NCI-H510A (cell line): ENCODE measurements around the gene GPR35.
"Not testable (repeated sequence)": the region's sequence is repeated elsewhere in the genome, so short reads cannot be mapped to it uniquely, and the experiment has no call there.

ENCODE experiments used
- DNase-seq: peaks from one replicate; lab custom pipeline; 2025; lab: John Stamatoyannopoulos, UW

GPR35 gene

GRCh38 chr2:240602266-240603050, 22.8 kb upstream of the GPR35 start:
- no peak for DNase-seq

GRCh38 chr2:240603081-240603835, 22.0 kb upstream of the GPR35 start:
- no peak for DNase-seq

- DNase-seq, result no peak
These were observed 21.4 kb upstream of the GPR35 start for GRCh38 chr2:240603846-240604245.

- no peak for DNase-seq
These were observed 20.9 kb upstream of the GPR35 start for GRCh38 chr2:240604291-240604938.

GRCh38 chr2:240604939-240605716, 20.2 kb upstream of the GPR35 start:
- DNase-seq, result no peak

GRCh38 chr2:240605867-240606743, 19.2 kb upstream of the GPR35 start:
- DNase-seq, result no peak

GRCh38 chr2:240611601-240612210, 13.6 kb upstream of the GPR35 start:
- DNase-seq, result no peak

GRCh38 chr2:240613781-240614180, 11.5 kb upstream of the GPR35 start:
- no peak for DNase-seq

- no peak for DNase-seq
These were observed 10.9 kb upstream of the GPR35 start for GRCh38 chr2:240614391-240614790.

GRCh38 chr2:240615396-240615795, 9.9 kb upstream of the GPR35 start:
- DNase-seq, result no peak

- DNase-seq, result no peak
These were observed 9.3 kb upstream of the GPR35 start for GRCh38 chr2:240615820-240616547.

- not testable (repeated sequence) for DNase-seq
These were observed 8.2 kb upstream of the GPR35 start for GRCh38 chr2:240616860-240617666.

- no peak for DNase-seq
These were observed 6.5 kb upstream of the GPR35 start for GRCh38 chr2:240618776-240619175.

- DNase-seq, result no peak
These were observed 5.7 kb upstream of the GPR35 start for GRCh38 chr2:240619506-240620148.

- DNase-seq, result no peak
These were observed 5.0 kb upstream of the GPR35 start for GRCh38 chr2:240620149-240620731.

- DNase-seq, result no peak
These were observed 4.4 kb upstream of the GPR35 start for GRCh38 chr2:240620859-240621258.

- no peak for DNase-seq
These were observed 3.2 kb upstream of the GPR35 start for GRCh38 chr2:240622060-240622411.

GRCh38 chr2:240622531-240623235, 2.6 kb upstream of the GPR35 start:
- DNase-seq, result no peak
